WTC11 (cell line): ENCODE measurements around the gene LAMA3. TPM values are rescaled to one million over a fixed set of nuclear protein-coding genes. Genes with fewer than 3 reads are reported as not detected.

Source experiments
- ATAC-seq: fragments of 200-7000 bp; cut with Tn5 transposase; 2 replicates; pipeline ENCODE4 v1.10.0; 2021; ENCODE audit warnings: mild to moderate bottlenecking, moderate library complexity
- CTCF ChIA-PET: fragments of 300-600 bp; sonication (Branson Sonifier 250); formaldehyde crosslinking; loops from one replicate; lab custom pipeline; 2021; ENCODE audit warnings: antibody characterized with exemption; lab: Charles Lee
- POLR2A ChIA-PET: fragments of 350-600 bp; sonication (Branson Sonifier 250); formaldehyde crosslinking; loops from one replicate; lab custom pipeline; 2021; ENCODE audit warnings: antibody characterized with exemption; lab: Charles Lee
- DNase-seq: peaks from one replicate; pipeline ENCODE4 v3.0.0; 2021; ENCODE audit warnings: low spot score
- H3K27ac Mint-ChIP-seq: 2 replicates; pipeline ENCODE4 v1.8.0; 2021; ENCODE audit warnings: mixed read lengths
- H3K27me3 Mint-ChIP-seq: 2 replicates; pipeline ENCODE4 v1.8.0; 2021; ENCODE audit warnings: low read depth, mild to moderate bottlenecking, moderate library complexity, mixed read lengths
- H3K36me3 Mint-ChIP-seq: 2 replicates; pipeline ENCODE4 v1.8.0; 2021; ENCODE audit warnings: mixed read lengths
- H3K4me1 Mint-ChIP-seq: 2 replicates; pipeline ENCODE4 v1.8.0; 2022; ENCODE audit warnings: mixed read lengths
- H3K4me3 Mint-ChIP-seq: 2 replicates; pipeline ENCODE4 v1.8.0; 2021; ENCODE audit warnings: mild to moderate bottlenecking, moderate library complexity, mixed read lengths
- H3K9me3 Mint-ChIP-seq: 2 replicates; pipeline ENCODE4 v1.8.0; 2021; ENCODE audit warnings: mixed read lengths
- ATF1 ChIP-seq: sonication (generic); formaldehyde crosslinking; IDR thresholded peaks from 2 replicates; pipeline ENCODE4 v1.8.1; 2023; ENCODE audit warnings: mild to moderate bottlenecking, moderate library complexity, missing genetic modification reagents
- EMX1 ChIP-seq: fragments of 250-450 bp; sonication (Bioruptor Pico); IDR thresholded peaks from 2 replicates; pipeline ENCODE4 v1.8.0; 2021; ENCODE audit warnings: mild to moderate bottlenecking
- ERG ChIP-seq: fragments of 250-450 bp; sonication (Bioruptor Pico); IDR thresholded peaks from 2 replicates; pipeline ENCODE4 v1.8.0; 2021; ENCODE audit warnings: mild to moderate bottlenecking
- ETV6 ChIP-seq: sonication (generic); formaldehyde crosslinking; IDR thresholded peaks from 2 replicates; pipeline ENCODE4 v1.8.1; 2022; ENCODE audit warnings: mild to moderate bottlenecking, missing genetic modification reagents
- FOXK1 ChIP-seq: sonication (generic); formaldehyde crosslinking; IDR thresholded peaks from 2 replicates; pipeline ENCODE4 v1.8.0; 2022; ENCODE audit warnings: mild to moderate bottlenecking, moderate library complexity, missing genetic modification reagents
- MAX ChIP-seq: sonication (generic); formaldehyde crosslinking; IDR thresholded peaks from 2 replicates; pipeline ENCODE4 v1.8.0; 2022; ENCODE audit warnings: mild to moderate bottlenecking, missing genetic modification reagents
- MLX ChIP-seq: sonication (generic); formaldehyde crosslinking; IDR thresholded peaks from 2 replicates; pipeline ENCODE4 v1.8.1; 2023; ENCODE audit warnings: mild to moderate bottlenecking, missing genetic modification reagents, moderate library complexity
- PRRX2 ChIP-seq: fragments of 250-450 bp; sonication (Bioruptor Pico); IDR thresholded peaks from 2 replicates; pipeline ENCODE4 v1.8.0; 2021; ENCODE audit warnings: mild to moderate bottlenecking
- RORB ChIP-seq: fragments of 250-450 bp; sonication (Bioruptor Pico); IDR thresholded peaks from 2 replicates; pipeline ENCODE4 v1.9.0; 2021; ENCODE audit warnings: mild to moderate bottlenecking
- SP1 ChIP-seq: sonication (generic); formaldehyde crosslinking; conservative IDR thresholded peaks from 2 replicates; pipeline ENCODE4 v1.8.1; 2022; ENCODE audit warnings: missing genetic modification reagents
- TCF7 ChIP-seq: sonication (generic); formaldehyde crosslinking; IDR thresholded peaks from 2 replicates; pipeline ENCODE4 v1.8.0; 2022; ENCODE audit warnings: mild to moderate bottlenecking, low read depth, missing genetic modification reagents, moderate library complexity
- TEAD4 ChIP-seq: sonication (generic); formaldehyde crosslinking; IDR thresholded peaks from 2 replicates; pipeline ENCODE4 v1.8.0; 2022; ENCODE audit warnings: mild to moderate bottlenecking, missing genetic modification reagents
- ZNF121 ChIP-seq: sonication (generic); formaldehyde crosslinking; IDR thresholded peaks from 2 replicates; pipeline ENCODE4 v1.8.0; 2023; ENCODE audit warnings: missing genetic modification reagents
- ZNF263 ChIP-seq: sonication (generic); formaldehyde crosslinking; IDR thresholded peaks from 2 replicates; pipeline ENCODE4 v1.8.1; 2022; ENCODE audit warnings: low read depth, mild to moderate bottlenecking, moderate library complexity, missing genetic modification reagents
- ZNF317 ChIP-seq: sonication (generic); formaldehyde crosslinking; IDR thresholded peaks from 2 replicates; pipeline ENCODE4 v1.8.1; 2023; ENCODE audit warnings: low read depth, mild to moderate bottlenecking, moderate library complexity, missing genetic modification reagents, borderline replicate concordance
- ZNF396 ChIP-seq: fragments of 250-450 bp; sonication (Bioruptor Pico); IDR thresholded peaks from 2 replicates; pipeline ENCODE4 v1.8.0; 2021; ENCODE audit warnings: mild to moderate bottlenecking, moderate library complexity, borderline replicate concordance
- ZNF416 ChIP-seq: fragments of 250-450 bp; sonication (Bioruptor Pico); IDR thresholded peaks from 2 replicates; pipeline ENCODE4 v1.9.0; 2021; ENCODE audit warnings: mild to moderate bottlenecking, inconsistent platforms
- ZNF423 ChIP-seq: fragments of 250-450 bp; sonication (Bioruptor Pico); IDR thresholded peaks from 2 replicates; pipeline ENCODE4 v2.1.2; 2022; ENCODE audit warnings: mild to moderate bottlenecking, moderate library complexity
- ZNF425 ChIP-seq: fragments of 250-450 bp; sonication (Bioruptor Pico); conservative IDR thresholded peaks from 2 replicates; pipeline ENCODE4 v1.9.0; 2021; ENCODE audit warnings: mild to moderate bottlenecking
- ZNF532 ChIP-seq: fragments of 250-450 bp; sonication (Bioruptor Pico); IDR thresholded peaks from 2 replicates; pipeline ENCODE4 v1.9.0; 2021; ENCODE audit warnings: mild to moderate bottlenecking, borderline replicate concordance
- total RNA-seq: library from RNA; stranded (reverse); gene quantifications from 3 replicates; pipeline ENCODE4 v1.2.3, GENCODE V29; 2021

LAMA3 gene
- total RNA-seq, 1 experiment from 2014 or later, result 0.83 TPM

- Mint-ChIP-seq H3K36me3 (no peaks in the 10 kb centered on the region), H3K4me1 (peaks cover 16% of the 10 kb centered on the region), H3K9me3 (no peaks in the 10 kb centered on the region), H3K27ac (no peak overlapping the region), H3K27me3 (peaks cover 2% of the 10 kb centered on the region; the same call in 1 of the 2 replicates), H3K4me3 (no peak overlapping the region)
- ChIA-PET CTCF (interaction anchor here (0.5 kb wide), 1 partner anchor 814 kb away, joined by 4 read pairs; no protein-coding TSS in a partner anchor), POLR2A (no interaction called here)
- no peak for DNase-seq
- no peak for ATAC-seq
- TF ChIP-seq ETV6 (CRISPR knock-in tag) (no peak), ZNF416 (CRISPR knock-in tag) (no peak), EMX1 (CRISPR knock-in tag) (no peak), ZNF121 (CRISPR knock-in tag) (no peak), ZNF317 (no peak), SP1 (CRISPR knock-in tag) (no peak), TCF7 (CRISPR knock-in tag) (no peak), ZNF423 (no peak), ZNF532 (CRISPR knock-in tag) (no peak), MAX (CRISPR knock-in tag) (no peak), RORB (CRISPR knock-in tag) (no peak), MLX (CRISPR knock-in tag) (no peak), ERG (CRISPR knock-in tag) (no peak), ZNF425 (CRISPR knock-in tag) (no peak), PRRX2 (CRISPR knock-in tag) (no peak), FOXK1 (CRISPR knock-in tag) (no peak), ATF1 (no peak), TEAD4 (no peak), ZNF263 (CRISPR knock-in tag) (no peak), ZNF396 (CRISPR knock-in tag) (no peak)
Measured at GRCh38 chr18:23737578-23737977, 48.3 kb downstream of the LAMA3 start.
